Stimulated activated naive CD8-positive, alpha-beta T cell treated with anti-CD3 and anti-CD28 coated beads, Interleukin-15, Interleukin-2, amounts not matched to agents 100 ng/mL and 50 ng/mL, for 24 hours (primary cell): ENCODE results near the gene MYO1B.

Experiments
- H3K27ac Mint-ChIP-seq: one replicate; pipeline ENCODE4 v1.8.0; 2021; ENCODE audit warnings: mild to moderate bottlenecking, mixed read lengths
- H3K27me3 Mint-ChIP-seq: one replicate; pipeline ENCODE4 v1.8.0; 2021; ENCODE audit warnings: mixed read lengths
- H3K36me3 Mint-ChIP-seq: one replicate; pipeline ENCODE4 v1.8.0; 2021; ENCODE audit warnings: low read depth, mixed read lengths
- H3K4me1 Mint-ChIP-seq: one replicate; pipeline ENCODE4 v1.8.0; 2021; ENCODE audit warnings: low read depth, mixed read lengths
- H3K4me3 Mint-ChIP-seq: one replicate; pipeline ENCODE4 v1.8.0; 2021; ENCODE audit warnings: mild to moderate bottlenecking, mixed read lengths
- H3K9me3 Mint-ChIP-seq: one replicate; pipeline ENCODE4 v1.8.0; 2021; ENCODE audit warnings: mixed read lengths

Gene MYO1B

DNA sequence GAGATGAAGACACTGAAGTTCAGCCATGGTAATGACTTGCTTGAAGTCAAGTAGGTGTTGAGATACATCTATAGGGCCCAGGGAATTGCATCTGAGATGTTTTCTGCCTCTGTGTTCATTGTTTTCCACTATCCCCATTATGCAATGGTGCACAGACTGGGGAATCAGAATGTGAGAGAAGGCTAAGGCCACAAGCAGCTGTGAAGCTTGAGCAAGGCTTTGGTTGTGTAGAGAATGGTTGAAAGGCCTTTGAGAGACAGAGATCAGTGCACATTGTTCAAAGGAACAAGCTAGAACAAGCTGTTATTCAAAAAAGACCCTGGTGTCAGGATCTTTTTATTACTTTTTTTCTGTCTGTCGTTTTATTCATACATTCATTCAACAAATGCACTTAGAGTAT lies 82.3 kb downstream of the MYO1B start:
- Mint-ChIP-seq H3K27ac (no peak overlapping the region), H3K27me3 (no peaks in the 10 kb centered on the region), H3K4me1 (peaks cover 6% of the 10 kb centered on the region), H3K4me3 (no peak overlapping the region), H3K36me3 (peaks cover 20% of the 10 kb centered on the region), H3K9me3 (peaks cover 3% of the 10 kb centered on the region)

DNA sequence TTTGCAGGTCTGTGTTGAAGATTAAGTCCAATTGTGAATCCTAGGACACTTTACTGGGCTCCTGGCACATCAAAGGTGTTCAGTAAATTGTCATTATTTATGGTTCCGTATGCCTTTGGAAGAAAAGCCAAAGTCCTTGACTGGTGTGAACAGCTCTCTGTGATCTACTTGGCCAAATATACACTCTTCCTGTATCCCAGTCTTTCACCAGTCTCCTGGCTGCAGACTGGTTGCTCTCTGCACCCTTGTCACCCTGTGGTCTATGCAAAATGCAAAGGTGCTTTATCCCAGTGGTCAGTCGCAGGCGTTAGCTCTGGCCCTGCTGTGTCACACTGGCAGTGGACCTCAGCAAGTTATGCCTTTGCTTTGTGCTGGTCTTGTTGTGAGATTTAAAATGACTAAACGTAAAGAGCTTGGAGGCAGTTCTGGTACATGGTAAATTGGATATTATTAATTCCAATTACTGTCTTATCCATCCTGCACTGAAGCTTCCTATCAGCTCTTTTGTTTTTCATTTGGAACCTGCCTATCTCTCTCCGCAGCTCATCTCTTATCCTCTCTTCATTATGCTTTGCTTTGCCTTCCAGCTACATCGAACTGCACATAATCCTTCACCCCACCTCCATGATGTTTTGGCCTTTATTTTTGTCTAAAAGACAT lies 83.1 kb downstream of the MYO1B start:
- Mint-ChIP-seq H3K9me3 (peaks cover 3% of the 10 kb centered on the region), H3K4me1 (no peaks in the 10 kb centered on the region), H3K27ac (no peak overlapping the region), H3K4me3 (no peak overlapping the region), H3K27me3 (no peaks in the 10 kb centered on the region), H3K36me3 (peaks cover 14% of the 10 kb centered on the region)

DNA sequence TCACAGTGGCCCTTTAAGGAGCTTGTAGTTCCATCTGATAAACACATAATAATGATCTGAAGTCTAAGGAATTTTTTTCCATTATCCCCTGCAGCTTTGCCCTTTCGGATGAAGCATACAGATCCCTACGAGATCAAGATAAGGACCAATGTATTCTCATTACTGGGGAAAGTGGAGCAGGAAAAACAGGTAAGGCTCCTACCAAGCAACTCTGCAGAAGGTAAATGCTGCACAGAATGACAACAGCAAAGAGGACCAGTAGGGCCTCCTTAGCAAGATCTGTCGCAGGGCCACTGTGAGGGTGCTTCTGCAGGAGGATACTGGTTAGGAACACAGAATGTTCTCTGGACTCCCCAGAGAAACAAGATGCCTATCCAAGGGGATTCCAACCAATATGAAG lies 84.6 kb downstream of the MYO1B start:
- H3K4me1 Mint-ChIP-seq = no peaks in the 10 kb centered on the region
- H3K9me3 Mint-ChIP-seq = peaks cover 3% of the 10 kb centered on the region
- H3K4me3 Mint-ChIP-seq = no peak overlapping the region
- peaks cover 12% of the 10 kb centered on the region for H3K36me3 Mint-ChIP-seq
- H3K27me3 Mint-ChIP-seq = no peaks in the 10 kb centered on the region
- no peak overlapping the region for H3K27ac Mint-ChIP-seq

DNA sequence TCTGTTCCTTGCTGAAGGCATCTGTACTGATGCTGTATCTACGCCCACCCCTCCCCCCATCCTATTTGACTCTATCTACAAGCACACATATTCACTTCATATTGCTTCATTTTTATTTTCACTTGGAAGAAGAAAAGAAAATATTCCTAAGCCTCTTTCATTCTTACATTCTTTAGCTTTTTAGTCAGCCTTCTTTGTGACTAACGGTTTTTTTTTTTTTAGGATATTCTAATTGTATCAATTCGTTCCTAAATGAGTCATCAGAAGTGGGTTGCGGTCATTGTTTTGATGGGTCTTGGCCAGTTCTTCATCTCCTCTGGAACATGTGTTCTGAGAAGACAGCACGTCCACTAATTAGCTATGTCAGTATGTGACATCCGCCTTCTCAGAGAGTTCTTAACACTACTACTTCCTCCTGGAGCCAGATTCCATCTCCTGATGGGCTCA lies 88.7 kb downstream of the MYO1B start:
- peaks cover 3% of the 10 kb centered on the region for H3K9me3 Mint-ChIP-seq
- H3K36me3 Mint-ChIP-seq = peaks cover 12% of the 10 kb centered on the region
- H3K27me3 Mint-ChIP-seq = no peaks in the 10 kb centered on the region
- H3K27ac Mint-ChIP-seq = no peak overlapping the region
- H3K4me3 Mint-ChIP-seq = no peak overlapping the region
- no peaks in the 10 kb centered on the region for H3K4me1 Mint-ChIP-seq

DNA sequence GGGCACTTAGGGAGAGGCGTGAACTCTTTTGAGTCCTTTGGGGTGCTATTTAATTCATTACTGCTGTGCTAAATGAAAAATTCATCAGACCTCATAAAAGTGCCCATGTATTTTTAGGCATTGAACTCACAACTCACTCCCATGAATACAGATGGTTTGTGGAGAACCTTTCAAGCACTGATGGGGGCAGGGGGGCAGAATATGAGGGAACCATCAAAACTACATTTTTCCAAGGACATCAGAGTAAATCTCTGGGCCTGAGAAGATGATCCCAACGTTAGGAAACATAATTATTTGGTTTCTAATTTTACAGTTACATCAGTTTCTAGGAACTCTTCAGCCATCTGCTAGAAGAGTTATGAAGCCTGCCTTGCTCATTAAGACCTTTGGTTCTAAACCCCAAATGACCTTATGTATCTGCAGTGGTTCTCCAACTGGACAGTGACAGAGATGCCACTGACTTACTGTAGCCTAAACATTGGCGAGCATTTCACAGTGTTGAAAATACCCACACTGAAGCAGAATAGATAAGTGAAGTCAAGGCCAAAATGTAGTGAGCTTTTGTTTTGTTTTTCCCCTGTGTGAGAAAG lies 90.8 kb downstream of the MYO1B start:
- Mint-ChIP-seq H3K36me3 (peaks cover 4% of the 10 kb centered on the region), H3K27me3 (no peaks in the 10 kb centered on the region), H3K27ac (no peak overlapping the region), H3K4me1 (no peaks in the 10 kb centered on the region), H3K9me3 (peaks cover 3% of the 10 kb centered on the region), H3K4me3 (no peak overlapping the region)

DNA sequence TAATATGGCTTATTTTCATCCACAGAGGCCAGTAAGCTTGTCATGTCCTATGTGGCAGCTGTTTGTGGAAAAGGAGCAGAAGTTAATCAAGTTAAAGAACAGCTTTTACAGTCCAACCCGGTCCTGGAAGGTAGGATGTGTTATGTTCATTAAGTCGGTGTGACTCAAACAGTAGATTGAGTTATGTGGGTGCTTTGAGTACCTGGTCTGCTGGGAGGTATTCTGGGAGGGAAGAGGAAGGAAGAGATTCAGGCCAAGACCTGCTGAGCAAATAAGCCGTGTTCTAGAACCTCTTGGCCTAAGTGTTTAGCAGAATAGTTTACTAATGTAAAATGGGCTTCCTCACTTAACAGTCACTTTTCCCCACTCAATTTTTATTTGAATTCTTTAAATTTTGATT lies 96.2 kb downstream of the MYO1B start:
- H3K27me3 Mint-ChIP-seq = no peaks in the 10 kb centered on the region
- H3K36me3 Mint-ChIP-seq = peaks cover 3% of the 10 kb centered on the region
- no peaks in the 10 kb centered on the region for H3K4me1 Mint-ChIP-seq
- H3K9me3 Mint-ChIP-seq = no peaks in the 10 kb centered on the region
- no peak overlapping the region for H3K27ac Mint-ChIP-seq
- no peak overlapping the region for H3K4me3 Mint-ChIP-seq

DNA sequence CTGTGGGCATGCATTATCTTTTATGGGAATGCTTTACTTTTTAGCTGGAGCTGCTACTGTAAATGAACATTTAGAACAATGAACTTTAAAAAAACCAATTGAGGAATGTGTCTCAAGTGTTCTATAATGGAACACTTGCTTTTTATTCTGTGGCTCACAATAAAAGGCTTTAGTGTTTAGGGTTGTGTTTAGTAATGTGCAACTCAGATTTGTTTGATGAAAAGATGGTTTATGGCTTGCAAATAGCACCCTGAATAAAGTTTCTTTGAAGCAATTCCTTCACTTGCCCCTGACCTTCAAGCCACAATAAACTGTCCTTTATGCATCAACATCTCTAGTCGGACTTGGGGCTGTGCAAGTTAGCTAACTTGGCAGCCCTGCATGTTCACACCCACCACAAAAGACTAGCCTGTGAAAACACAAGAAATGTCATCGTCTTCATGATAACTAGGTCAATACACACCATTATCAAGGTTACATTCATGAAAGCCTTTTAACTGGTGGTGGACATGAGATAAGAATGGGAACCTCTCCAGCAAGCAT lies 98.7 kb downstream of the MYO1B start:
- no peak overlapping the region for H3K27ac Mint-ChIP-seq
- H3K4me3 Mint-ChIP-seq = no peak overlapping the region
- H3K9me3 Mint-ChIP-seq = no peaks in the 10 kb centered on the region
- H3K27me3 Mint-ChIP-seq = no peaks in the 10 kb centered on the region
- no peaks in the 10 kb centered on the region for H3K4me1 Mint-ChIP-seq
- peaks cover 19% of the 10 kb centered on the region for H3K36me3 Mint-ChIP-seq

DNA sequence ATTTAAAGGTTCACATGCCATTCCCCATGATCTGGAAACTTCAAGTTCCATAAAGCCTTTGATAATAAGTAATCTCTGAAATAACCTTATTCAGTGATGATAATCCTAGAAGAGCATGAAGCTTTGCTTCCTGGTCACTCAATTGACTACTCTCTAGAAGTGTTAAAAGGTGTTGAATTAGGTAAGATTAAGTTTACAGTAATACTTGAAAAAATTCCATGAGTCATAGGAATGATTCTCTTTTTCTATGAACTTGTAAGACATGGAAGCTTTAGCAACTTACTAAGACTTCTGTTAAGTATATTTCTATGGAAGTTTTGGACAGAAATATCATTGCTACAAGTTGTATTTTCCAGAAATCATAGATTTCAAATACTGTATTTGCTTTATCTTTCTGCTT lies 100.6 kb downstream of the MYO1B start:
- H3K4me3 Mint-ChIP-seq = no peak overlapping the region
- peaks cover 3% of the 10 kb centered on the region for H3K4me1 Mint-ChIP-seq
- no peak overlapping the region for H3K27ac Mint-ChIP-seq
- no peaks in the 10 kb centered on the region for H3K9me3 Mint-ChIP-seq
- H3K27me3 Mint-ChIP-seq = no peaks in the 10 kb centered on the region
- peaks cover 19% of the 10 kb centered on the region for H3K36me3 Mint-ChIP-seq

DNA sequence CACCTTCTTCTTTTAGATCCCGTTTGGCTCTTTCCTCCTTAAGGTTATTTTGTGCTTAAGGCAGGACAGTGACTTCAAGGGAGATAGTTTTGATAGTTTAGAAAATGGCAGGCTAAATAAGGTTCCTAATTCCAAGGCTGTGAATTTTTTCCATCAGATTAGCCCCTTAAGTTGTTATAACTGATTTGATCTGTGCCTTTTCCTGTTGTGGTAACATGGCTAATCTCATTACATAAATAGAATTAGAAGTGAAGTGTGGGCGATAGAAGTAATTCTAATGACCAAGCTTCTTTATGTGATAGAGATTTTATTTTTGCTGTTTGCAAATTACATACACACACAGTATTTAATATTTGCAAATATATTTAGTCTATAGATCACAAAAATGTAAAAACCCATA lies 102.0 kb downstream of the MYO1B start:
- Mint-ChIP-seq H3K9me3 (no peaks in the 10 kb centered on the region), H3K4me1 (peaks cover 4% of the 10 kb centered on the region), H3K27me3 (no peaks in the 10 kb centered on the region), H3K27ac (peak overlapping the region; percentile 6), H3K36me3 (peaks cover 16% of the 10 kb centered on the region), H3K4me3 (no peak overlapping the region)

DNA sequence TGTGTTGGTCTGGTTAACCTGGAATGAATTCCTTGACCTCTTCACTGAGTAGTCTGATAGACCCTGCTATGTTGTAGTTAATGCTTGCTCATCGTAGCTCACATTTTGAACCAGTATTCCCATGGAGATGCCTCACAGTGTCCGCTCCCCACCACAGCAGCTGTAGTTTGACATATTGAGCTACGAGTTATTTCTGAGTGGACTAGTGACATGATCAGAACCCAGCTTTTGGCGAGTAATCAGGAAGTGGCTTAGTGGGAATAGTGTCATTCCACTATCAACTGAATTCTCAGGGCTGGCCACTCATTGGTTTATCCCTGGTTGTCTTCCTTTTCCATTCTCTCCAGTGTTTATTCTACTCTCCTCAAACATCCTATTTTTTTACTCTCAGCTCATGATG lies 102.7 kb downstream of the MYO1B start:
- H3K4me3 Mint-ChIP-seq = no peak overlapping the region
- H3K36me3 Mint-ChIP-seq = peaks cover 16% of the 10 kb centered on the region
- H3K4me1 Mint-ChIP-seq = peaks cover 4% of the 10 kb centered on the region
- no peaks in the 10 kb centered on the region for H3K27me3 Mint-ChIP-seq
- H3K27ac Mint-ChIP-seq = no peak overlapping the region
- no peaks in the 10 kb centered on the region for H3K9me3 Mint-ChIP-seq

DNA sequence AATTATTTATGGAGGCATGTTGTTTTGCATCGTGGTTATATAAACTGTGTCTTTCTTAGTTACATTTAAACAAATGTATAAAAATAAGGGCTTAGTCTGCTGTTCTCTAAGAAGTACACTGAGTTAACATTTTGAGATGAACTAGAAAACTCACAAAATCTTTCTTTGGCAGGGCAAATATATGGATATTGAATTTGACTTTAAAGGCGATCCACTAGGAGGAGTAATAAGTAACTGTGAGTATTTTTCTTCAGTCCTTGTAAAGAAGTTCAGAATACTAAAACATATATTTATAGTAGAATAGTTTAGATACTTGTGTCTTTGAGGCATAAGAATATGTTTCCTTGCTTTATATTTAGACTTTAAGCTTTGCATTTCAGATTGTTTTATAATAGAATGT lies 104.8 kb downstream of the MYO1B start:
- H3K4me3 Mint-ChIP-seq = no peak overlapping the region

DNA sequence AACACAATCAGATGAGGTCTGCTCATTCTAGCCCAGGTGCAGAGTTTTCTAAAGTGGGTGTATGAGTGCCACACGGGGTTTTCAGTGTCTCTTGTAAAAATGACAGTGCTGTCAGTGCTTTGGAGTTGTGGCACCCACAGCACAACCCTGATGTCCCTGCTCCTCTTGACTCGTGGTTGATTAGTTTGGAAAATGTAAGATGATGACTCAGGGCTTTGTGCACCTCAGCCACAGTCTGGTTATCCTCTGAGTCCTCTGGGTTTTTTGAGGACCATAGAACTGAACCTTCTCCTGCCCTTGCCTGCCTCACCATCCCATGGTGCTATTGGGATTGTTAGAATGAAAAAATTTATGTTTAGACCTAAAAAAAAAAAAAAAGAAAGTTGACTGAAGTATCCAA lies 105.6 kb downstream of the MYO1B start:
- no peak overlapping the region for H3K4me3 Mint-ChIP-seq
- H3K4me1 Mint-ChIP-seq = peaks cover 4% of the 10 kb centered on the region
- no peaks in the 10 kb centered on the region for H3K27me3 Mint-ChIP-seq
- peaks cover 16% of the 10 kb centered on the region for H3K36me3 Mint-ChIP-seq
- H3K27ac Mint-ChIP-seq = no peak overlapping the region
- no peaks in the 10 kb centered on the region for H3K9me3 Mint-ChIP-seq

More for the DNA sequence above, 104.8 kb downstream of the MYO1B start:
- Mint-ChIP-seq H3K27me3 (no peaks in the 10 kb centered on the region), H3K27ac (no peak overlapping the region), H3K36me3 (peaks cover 16% of the 10 kb centered on the region), H3K4me1 (peaks cover 4% of the 10 kb centered on the region), H3K9me3 (no peaks in the 10 kb centered on the region)

DNA sequence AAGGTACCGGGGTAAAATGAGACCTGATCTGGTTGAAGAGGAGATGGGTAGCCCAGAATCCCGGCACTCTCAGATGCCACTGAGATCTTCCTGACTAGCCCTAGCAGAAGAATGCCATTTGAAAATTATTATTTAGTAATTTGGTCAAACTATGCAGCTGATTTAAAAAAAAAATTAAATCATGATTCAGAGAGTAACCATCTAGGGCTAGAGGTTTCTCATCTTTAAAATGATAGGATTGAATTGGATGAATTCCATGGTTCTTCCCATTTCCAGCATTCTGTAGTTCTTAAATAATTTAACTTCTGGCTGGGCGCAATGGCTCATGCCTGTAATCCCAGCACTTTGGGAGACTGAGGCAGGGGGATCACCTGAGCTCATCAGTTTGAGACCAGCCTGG lies 106.1 kb downstream of the MYO1B start:
- Mint-ChIP-seq H3K4me3 (no peak overlapping the region), H3K9me3 (no peaks in the 10 kb centered on the region), H3K27ac (no peak overlapping the region), H3K4me1 (peaks cover 4% of the 10 kb centered on the region), H3K27me3 (no peaks in the 10 kb centered on the region), H3K36me3 (peaks cover 16% of the 10 kb centered on the region)

DNA sequence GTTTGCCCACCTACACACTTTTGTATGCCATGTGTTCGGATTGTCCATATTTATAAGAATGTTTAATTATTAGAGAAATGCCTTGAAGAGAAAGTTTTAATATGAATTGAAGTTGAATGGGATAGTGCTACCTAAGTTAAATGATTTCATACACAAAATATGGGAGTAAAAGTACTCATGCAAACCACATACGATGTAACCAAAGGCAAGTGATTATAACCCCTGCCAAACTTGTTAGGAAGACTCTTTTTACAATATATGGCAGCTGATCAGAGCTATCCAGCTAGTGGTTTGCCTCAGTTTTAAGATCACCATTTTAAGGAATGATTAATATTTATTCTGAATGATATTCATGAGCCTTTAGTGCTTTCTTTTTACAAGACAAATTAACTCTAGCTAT lies 106.7 kb downstream of the MYO1B start:
- Mint-ChIP-seq H3K36me3 (peaks cover 15% of the 10 kb centered on the region), H3K27ac (no peak overlapping the region), H3K4me3 (no peak overlapping the region), H3K9me3 (no peaks in the 10 kb centered on the region), H3K4me1 (peaks cover 4% of the 10 kb centered on the region), H3K27me3 (no peaks in the 10 kb centered on the region)

DNA sequence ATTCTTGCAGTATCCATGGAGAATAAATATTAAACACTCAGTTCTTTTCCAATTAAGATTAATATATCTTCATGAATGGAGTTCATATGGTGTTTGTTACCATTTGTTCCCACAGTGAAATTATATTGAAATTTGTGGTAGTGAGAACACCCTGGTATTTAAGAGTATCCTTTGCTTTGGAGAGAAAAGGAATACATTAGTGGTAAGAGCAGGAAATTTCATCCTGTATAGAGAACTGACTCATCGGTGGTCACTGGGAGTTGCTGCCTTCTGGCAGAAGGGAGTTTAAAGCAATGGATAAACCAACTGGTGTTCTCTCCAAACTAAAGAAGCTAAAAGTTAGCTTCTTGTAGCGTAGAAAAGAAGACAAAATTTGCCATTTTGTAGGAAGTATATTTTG lies 107.3 kb downstream of the MYO1B start:
- no peak overlapping the region for H3K27ac Mint-ChIP-seq
- no peaks in the 10 kb centered on the region for H3K9me3 Mint-ChIP-seq
- no peak overlapping the region for H3K4me3 Mint-ChIP-seq
- peaks cover 4% of the 10 kb centered on the region for H3K4me1 Mint-ChIP-seq
- H3K27me3 Mint-ChIP-seq = no peaks in the 10 kb centered on the region
- H3K36me3 Mint-ChIP-seq = peaks cover 12% of the 10 kb centered on the region
